SK-N-SH treated with all-trans-retinoic acid at 6 μM for 48 hours (cell line): ENCODE data around the gene PPL.

Experiments
- ARNTL ChIP-seq: fragments of 450-650 bp; formaldehyde crosslinking; IDR thresholded peaks from 2 replicates; pipeline ENCODE4 v1.5.0; 2020; ENCODE audit warnings: low read depth, mild to moderate bottlenecking, moderate library complexity, borderline replicate concordance
- CREB5 ChIP-seq: fragments of 250-450 bp; sonication (Bioruptor Pico); IDR thresholded peaks from 2 replicates; pipeline ENCODE4 v1.5.1; 2020; ENCODE audit warnings: low read depth, mild to moderate bottlenecking, moderate library complexity
- CSDC2 ChIP-seq: fragments of 250-450 bp; sonication (Bioruptor Pico); IDR thresholded peaks from 2 replicates; pipeline ENCODE4 v1.5.0; 2020; ENCODE audit warnings: mild to moderate bottlenecking, moderate library complexity
- ESRRG ChIP-seq: fragments of 250-450 bp; sonication (Bioruptor Pico); IDR thresholded peaks from 2 replicates; pipeline ENCODE4 v1.6.1; 2021; ENCODE audit warnings: mild to moderate bottlenecking
- ISL1 ChIP-seq: fragments of 250-450 bp; sonication (Bioruptor Pico); IDR thresholded peaks from 2 replicates; pipeline ENCODE4 v2.1.2; 2022; ENCODE audit warnings: mild to moderate bottlenecking, moderate library complexity
- PATZ1 ChIP-seq: fragments of 250-450 bp; sonication (Bioruptor Pico); IDR thresholded peaks from 2 replicates; pipeline ENCODE4 v1.8.0; 2020; ENCODE audit warnings: mild to moderate bottlenecking, moderate library complexity, borderline replicate concordance
- POU6F1 ChIP-seq: fragments of 250-450 bp; sonication (Bioruptor Pico); IDR thresholded peaks from 2 replicates; pipeline ENCODE4 v1.8.0; 2021; ENCODE audit warnings: low read depth, mild to moderate bottlenecking, moderate library complexity, borderline replicate concordance
- RARB ChIP-seq: fragments of 250-450 bp; sonication (Bioruptor Pico); IDR thresholded peaks from 2 replicates; pipeline ENCODE4 v1.8.0; 2021; ENCODE audit warnings: mild to moderate bottlenecking, moderate library complexity
- TCF4 ChIP-seq: fragments of 250-450 bp; sonication (Bioruptor Pico); IDR thresholded peaks from 2 replicates; pipeline ENCODE4 v1.8.0; 2021; ENCODE audit warnings: mild to moderate bottlenecking, moderate library complexity, borderline replicate concordance
- ZFP3 ChIP-seq: fragments of 250-450 bp; sonication (Bioruptor Pico); IDR thresholded peaks from 2 replicates; pipeline ENCODE4 v1.5.0; 2020; ENCODE audit warnings: mild to moderate bottlenecking, moderate library complexity
- ZFP30 ChIP-seq: fragments of 450-650 bp; formaldehyde crosslinking; IDR thresholded peaks from 2 replicates; pipeline ENCODE4 v1.5.0; 2022; ENCODE audit warnings: mild to moderate bottlenecking, moderate library complexity
- ZNF565 ChIP-seq: fragments of 450-650 bp; formaldehyde crosslinking; conservative IDR thresholded peaks from 2 replicates; pipeline ENCODE4 v1.5.0; 2020; ENCODE audit warnings: low read depth, mild to moderate bottlenecking, moderate library complexity
- TF ChIP-seq, protein P1 (sequence below): fragments of 250-450 bp; sonication (Bioruptor Pico); IDR thresholded peaks from 2 replicates; pipeline ENCODE4 v1.5.0; 2020; ENCODE audit warnings: mild to moderate bottlenecking, moderate library complexity
- TF ChIP-seq, protein P2 (sequence below): fragments of 250-450 bp; sonication (Bioruptor Pico); IDR thresholded peaks from 2 replicates; pipeline ENCODE4 v1.5.1; 2021; ENCODE audit warnings: mild to moderate bottlenecking, moderate library complexity

DNA sequence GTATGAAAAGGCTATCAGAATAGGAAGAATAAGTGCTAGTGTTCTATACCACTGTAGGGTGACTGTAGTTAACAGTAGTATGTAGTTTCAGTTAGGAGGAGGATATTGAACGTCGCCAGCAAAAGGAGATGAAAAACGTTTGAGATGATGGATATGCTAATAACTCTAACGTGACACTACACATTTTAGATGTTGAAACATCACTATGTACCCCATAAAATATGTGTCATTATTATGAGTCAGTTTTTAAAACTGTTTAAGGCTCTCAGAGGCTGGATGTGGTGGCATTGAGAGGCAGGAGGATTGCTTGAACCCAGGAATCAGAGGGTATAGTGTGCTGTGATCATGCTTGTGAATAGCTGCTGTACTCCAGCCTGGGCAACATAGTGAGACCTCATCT, 57.9 kb downstream of the PPL start:
- TF ChIP-seq RARB (no peak), ARNTL (no peak), ISL1 (CRISPR knock-in tag) (no peak), ZFP3 (CRISPR knock-in tag) (no peak), ESRRG (CRISPR knock-in tag) (no peak), ZFP30 (CRISPR knock-in tag) (no peak), CREB5 (CRISPR knock-in tag) (no peak), POU6F1 (CRISPR knock-in tag) (no peak), PATZ1 (CRISPR knock-in tag) (no peak), TCF4 (CRISPR knock-in tag) (no peak), CSDC2 (no peak), ZNF565 (CRISPR knock-in tag) (no peak)
- TF ChIP-seq, protein P1, sequence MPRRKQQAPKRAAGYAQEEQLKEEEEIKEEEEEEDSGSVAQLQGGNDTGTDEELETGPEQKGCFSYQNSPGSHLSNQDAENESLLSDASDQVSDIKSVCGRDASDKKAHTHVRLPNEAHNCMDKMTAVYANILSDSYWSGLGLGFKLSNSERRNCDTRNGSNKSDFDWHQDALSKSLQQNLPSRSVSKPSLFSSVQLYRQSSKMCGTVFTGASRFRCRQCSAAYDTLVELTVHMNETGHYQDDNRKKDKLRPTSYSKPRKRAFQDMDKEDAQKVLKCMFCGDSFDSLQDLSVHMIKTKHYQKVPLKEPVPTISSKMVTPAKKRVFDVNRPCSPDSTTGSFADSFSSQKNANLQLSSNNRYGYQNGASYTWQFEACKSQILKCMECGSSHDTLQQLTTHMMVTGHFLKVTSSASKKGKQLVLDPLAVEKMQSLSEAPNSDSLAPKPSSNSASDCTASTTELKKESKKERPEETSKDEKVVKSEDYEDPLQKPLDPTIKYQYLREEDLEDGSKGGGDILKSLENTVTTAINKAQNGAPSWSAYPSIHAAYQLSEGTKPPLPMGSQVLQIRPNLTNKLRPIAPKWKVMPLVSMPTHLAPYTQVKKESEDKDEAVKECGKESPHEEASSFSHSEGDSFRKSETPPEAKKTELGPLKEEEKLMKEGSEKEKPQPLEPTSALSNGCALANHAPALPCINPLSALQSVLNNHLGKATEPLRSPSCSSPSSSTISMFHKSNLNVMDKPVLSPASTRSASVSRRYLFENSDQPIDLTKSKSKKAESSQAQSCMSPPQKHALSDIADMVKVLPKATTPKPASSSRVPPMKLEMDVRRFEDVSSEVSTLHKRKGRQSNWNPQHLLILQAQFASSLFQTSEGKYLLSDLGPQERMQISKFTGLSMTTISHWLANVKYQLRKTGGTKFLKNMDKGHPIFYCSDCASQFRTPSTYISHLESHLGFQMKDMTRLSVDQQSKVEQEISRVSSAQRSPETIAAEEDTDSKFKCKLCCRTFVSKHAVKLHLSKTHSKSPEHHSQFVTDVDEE (CRISPR knock-in tag): no peak
- TF ChIP-seq, protein P2, sequence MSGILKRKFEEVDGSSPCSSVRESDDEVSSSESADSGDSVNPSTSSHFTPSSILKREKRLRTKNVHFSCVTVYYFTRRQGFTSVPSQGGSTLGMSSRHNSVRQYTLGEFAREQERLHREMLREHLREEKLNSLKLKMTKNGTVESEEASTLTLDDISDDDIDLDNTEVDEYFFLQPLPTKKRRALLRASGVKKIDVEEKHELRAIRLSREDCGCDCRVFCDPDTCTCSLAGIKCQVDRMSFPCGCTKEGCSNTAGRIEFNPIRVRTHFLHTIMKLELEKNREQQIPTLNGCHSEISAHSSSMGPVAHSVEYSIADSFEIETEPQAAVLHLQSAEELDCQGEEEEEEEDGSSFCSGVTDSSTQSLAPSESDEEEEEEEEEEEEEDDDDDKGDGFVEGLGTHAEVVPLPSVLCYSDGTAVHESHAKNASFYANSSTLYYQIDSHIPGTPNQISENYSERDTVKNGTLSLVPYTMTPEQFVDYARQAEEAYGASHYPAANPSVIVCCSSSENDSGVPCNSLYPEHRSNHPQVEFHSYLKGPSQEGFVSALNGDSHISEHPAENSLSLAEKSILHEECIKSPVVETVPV (CRISPR knock-in tag): no peak
